ENCODE measurements around the gene CD74.

DNA sequence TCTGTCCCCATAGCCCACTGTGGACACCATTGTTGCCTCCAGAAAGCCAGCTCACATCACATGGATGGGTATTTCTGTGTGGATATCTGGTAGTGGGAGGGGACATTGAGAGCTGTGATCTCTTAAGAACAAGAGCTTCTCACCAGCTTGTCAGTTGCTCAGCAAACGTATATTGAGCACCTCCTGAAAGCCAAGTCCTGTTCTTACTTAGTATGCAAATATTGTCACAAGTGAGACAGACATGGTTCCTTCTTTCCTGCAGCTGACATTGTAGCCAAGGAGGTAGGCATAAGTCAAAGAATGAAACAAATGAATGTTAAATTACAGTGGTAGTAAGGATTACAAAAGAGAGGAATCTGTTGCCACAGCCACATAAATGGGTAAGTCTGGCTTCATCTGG, 51.4 kb downstream of the CD74 start:
- no peak for TF ChIP-seq POLR2A (IDR thresholded peaks at IDR 0.05)
- TF ChIP-seq, protein P1, sequence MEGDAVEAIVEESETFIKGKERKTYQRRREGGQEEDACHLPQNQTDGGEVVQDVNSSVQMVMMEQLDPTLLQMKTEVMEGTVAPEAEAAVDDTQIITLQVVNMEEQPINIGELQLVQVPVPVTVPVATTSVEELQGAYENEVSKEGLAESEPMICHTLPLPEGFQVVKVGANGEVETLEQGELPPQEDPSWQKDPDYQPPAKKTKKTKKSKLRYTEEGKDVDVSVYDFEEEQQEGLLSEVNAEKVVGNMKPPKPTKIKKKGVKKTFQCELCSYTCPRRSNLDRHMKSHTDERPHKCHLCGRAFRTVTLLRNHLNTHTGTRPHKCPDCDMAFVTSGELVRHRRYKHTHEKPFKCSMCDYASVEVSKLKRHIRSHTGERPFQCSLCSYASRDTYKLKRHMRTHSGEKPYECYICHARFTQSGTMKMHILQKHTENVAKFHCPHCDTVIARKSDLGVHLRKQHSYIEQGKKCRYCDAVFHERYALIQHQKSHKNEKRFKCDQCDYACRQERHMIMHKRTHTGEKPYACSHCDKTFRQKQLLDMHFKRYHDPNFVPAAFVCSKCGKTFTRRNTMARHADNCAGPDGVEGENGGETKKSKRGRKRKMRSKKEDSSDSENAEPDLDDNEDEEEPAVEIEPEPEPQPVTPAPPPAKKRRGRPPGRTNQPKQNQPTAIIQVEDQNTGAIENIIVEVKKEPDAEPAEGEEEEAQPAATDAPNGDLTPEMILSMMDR (IDR thresholded peaks at IDR 0.05): no peak
- TF ChIP-seq EP300 (IDR thresholded peaks at IDR 0.05): no peak
